Activated T-helper 1 cell treated with anti-CD3 and anti-CD28 coated beads, Interleukin-2, amount 50 U/mL, for 16 hours (primary cell): ENCODE data around the gene CCDC106.

Experiments used
- DNase-seq, 2 donors: peaks; one replicate each; pipeline ENCODE4 v3.0.0-alpha.2; 2020; ENCODE audit warnings: low read depth in 1 of 2, low spot score in 1 of 2

The CCDC106 gene

DNA sequence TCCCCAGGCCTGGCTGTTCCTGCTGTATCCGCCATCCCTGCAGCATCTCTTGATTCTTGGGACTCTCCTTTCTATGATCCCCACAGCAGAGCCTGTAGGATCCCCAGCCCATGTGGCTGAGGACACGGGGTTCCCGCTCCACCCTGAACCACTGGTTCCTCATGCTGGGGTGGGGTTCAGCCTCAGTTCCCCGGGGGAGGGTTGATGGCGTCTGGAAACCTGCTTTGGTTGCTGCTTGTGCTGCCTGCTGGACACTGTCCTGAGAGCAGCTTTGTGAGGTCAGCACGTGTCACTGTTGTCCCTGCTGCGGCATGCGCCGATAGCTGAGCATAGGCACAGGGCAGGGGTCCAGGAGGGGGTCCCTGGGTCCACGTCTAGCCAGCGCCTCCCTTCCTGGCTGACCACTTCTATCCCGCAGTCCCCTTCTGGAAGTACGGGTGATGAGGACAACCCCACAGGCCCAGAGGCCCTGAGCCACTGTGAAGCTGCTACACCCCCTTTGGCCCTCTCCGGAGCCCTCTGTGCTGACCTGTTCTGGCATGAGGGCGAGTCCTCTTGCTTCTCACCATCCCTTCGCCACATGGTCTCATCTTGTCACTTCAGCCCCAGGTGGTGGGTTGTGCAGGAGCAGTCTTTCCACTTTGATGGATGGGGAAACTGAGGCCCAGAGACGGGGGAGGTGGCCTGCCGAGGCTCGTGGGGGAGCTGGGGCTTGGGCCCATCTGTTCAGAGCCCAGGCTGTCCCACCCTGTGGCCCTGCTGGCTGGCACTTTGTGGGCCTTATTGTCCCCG, 32.5 kb downstream of the CCDC106 start:
- no peak for DNase-seq

DNA sequence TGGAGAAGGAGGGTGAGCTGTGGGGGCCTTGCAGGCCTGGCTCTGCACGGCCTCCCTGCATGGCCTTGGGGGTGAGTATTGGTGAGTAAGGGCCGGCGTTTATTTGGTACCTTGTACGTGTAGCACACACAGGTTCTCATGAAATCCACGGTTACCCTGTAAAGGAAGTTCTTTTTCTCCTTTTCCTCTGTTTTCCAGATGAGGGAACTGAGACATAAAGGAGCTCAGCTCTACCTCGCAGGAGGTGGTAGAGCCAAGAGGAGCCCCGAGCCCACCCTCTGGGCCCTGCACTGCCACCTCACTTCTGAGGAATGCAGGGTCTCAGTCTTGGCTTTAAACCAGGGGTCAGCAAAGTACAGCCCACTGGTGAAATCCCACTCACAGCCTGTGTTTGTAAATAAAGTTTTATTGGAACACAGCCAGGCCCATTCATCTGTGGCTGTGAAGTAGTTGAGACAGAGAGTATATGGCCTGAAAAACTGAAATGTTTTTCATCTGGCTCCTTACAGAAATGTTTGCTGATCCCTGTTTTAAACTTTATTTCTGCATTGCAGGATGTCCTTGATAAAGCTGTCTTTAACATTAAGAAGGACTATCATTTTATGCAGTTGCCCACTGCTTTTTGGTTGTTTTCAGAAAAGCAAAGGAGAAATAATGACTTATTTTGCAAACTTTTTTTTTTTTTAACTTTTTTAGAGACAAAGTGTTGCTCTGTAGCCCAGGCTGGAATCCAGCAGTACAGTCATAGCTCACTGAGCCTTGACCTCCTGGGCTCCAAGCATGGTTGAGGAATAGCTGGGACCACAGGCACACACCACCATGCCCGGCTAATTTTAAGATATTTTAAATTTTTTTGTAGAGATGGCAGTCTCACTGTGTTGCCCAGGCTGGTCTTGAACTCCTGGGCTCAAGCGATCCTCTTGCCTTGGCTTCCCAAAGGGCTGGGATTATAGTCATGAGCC, 33.4 kb downstream of the CCDC106 start:
- DNase-seq: no peak

DNA sequence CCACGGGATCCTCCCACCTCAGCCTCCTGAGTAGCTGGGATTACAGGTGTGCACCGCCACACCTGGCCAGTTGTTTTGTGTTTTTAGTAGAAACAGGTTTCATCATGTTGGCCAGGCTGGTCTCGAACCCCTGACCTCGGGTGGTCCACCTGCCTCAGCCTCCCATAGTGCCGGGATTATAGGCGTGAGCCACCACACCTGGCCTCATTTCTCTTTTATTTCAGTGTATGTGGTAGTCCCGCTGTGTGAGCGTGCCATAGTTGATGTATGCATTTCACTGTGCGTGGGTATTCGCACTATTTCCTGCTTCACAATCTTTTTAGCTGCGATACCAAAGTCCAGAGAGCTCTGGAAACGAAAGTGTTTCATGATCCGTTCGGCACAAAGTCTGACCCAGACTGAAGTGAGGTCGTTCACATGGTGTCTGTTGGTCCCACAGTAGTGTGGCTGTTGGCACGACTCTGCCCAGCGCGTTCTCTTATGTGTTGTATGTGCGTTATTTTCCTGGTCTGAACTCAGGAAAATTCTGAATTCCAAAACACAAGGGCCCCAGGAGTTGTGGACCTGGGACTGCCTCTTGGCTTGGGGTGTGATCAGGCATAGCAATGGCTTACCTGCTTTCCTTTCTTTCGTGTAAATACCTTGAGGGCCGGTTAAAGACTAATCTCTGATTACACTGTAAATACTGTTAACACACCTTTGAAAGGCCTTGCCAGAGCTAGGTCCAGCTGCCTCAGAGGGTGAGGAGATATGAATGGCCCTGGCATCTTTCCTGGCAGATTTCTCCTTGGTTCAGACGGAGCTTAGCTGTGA, 35.6 kb downstream of the CCDC106 start:
- DNase-seq: no peak

DNA sequence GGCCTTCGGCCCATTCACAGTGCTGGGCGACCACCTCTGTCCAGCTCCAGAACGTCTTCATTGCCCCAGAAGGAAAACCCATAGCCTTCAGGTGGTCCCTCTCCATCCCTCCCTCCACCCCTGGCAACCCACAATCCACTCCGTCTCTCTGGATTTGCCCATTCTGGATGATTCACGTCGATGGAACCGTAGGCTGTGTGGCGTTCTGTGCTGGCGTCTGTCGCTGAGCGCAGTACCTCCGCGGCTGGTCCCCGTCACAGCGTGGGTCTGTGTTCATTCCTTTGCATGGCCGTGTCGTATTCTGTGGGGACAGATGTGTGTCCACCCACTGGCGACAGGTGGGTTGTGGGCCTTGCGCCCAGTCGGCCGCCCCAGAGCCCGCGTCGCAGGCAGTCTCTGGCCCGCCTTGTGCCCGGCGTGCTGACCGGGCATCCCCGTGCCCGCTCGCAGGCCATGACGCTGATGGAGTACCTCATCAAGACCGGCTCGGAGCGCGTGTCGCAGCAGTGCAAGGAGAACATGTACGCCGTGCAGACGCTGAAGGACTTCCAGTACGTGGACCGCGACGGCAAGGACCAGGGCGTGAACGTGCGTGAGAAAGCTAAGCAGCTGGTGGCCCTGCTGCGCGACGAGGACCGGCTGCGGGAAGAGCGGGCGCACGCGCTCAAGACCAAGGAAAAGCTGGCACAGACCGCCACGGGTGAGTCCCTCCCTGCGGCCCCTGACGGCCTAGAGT, 37.1 kb downstream of the CCDC106 start:
- no peak for DNase-seq

DNA sequence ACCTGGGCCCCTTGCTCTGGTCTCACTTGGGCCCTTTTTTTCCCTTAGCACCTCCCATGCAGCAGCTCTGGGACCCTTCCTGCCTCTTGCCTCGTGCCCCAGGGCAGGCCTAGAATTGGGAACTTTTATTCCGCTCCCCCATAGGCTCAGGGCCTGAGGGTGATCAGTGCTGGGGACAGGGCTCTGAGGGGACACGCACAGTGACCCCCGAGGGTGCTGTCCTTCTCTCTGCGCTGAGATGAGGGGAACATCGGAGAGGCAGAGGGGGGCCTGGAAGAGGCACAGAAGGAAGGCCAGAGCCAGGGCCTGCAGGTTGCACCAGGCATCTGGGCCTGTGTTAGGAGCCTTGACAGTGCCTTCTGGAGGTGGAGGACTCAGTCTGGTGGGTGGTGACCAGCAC, 37.8 kb downstream of the CCDC106 start:
- DNase-seq: no peak

DNA sequence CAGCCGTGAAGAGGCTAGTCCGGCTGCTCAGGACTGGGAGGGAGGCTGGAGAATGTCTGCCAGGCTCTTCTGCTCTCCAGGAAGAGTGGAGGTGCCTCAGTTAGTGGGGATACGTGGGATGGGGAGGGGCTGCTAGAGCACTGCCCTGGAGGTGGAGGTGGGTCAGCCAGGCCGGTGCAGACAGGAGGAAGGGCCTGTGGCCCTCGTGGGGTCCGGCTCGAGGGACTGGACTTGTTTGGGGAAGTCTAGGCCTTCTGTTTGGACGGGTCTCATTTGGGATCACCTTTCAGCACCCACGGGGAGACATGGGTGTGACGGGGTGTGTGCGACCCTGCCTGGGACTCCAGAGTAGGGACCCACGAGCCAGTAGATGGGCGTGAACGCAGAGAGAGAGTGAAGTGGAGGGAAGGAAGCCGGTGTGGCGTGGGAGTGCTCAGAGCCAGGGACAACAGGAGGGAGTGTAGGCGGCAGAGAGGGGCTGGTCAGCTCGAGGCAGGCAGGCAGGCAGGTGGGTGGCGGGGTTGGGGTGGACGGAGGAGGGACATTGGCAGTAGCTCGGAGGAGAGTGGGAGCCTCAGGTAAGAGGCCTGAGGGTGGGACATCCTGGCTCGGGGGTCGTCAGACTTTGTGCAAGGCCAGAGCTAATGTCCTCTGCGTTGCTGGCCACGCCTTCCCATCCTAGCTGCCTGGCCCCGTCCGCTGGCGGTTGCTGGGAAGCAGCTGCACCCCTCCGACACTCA, 38.5 kb downstream of the CCDC106 start:
- DNase-seq: no peak

DNA sequence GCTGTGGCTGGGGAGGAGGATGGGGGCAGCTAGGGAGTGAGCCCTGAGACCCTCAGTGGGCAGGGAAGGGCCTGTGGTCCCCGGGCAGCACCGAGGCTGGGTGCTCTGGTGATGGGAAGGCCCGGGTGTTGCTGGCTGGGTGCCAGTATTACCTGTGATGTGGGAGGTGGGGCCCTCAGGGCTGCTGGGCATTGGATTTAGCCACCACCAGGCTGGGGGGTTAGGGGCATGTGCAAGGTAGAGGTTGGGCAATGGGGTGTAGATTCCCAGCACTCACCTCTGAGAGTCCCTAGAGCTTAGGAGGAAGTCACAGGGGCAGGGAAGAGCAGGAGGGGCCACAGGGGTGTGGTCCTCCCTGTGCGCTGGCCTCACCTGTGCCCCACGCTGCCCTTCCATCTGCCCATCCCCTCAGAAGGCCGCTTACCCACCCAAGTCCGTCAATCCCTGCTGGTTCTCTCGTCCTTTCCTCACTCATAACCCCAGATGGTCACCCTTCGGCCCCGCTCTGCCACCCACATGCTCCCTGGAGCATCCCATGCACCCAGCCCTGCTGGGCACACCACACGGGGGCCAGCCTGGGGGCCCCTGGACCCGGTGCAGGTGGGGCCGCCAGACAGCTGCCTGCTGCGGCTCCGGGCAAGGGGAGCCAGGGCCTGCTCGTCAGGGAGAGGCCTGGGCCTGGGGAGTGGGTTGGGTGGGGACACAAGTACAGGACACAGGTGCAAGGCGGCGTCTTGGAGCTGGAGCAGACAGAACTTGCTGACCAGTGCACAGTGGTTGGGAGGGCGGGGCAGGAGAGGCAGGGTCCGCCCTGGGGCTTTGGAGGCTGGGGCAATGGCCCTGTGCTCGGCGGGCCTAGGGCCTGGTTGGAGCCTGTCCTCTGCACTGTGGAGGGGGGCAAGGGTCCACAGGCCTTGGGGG, 39.5 kb downstream of the CCDC106 start:
- DNase-seq: no peak

DNA sequence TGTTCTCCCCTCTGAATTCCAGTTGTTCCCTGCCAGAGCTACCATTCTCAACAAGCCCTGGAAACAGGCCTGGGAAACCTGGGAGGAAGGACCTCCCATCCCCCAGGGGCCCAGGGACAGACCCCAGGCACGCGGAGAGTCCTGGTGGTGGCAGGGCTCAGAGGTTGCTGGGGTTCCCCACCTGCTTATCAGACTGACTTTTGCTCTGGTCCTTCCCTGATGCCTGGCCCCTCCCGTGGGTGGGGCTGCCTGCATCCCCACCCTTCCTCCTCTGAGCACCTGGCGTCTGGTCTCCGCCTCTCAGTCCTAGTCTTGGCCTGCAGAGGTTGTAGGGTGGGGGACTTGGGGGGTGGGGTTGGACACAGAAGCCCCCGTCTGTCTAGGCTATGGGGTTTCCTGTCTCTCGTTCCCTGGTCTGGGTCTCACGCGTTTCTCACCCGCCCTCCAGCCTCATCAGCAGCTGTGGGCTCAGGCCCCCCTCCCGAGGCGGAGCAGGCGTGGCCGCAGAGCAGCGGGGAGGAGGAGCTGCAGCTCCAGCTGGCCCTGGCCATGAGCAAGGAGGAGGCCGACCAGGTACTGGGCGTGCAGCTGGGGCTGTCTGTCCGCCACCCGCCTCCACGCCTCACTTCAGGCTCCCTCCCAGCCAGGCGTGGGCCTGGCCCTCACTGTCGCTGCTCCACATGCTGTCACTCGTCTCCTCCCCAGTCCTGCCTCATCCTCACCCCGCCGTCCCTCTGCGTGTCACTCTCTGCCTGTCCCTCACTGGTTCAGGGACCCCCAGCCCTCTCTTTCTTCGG, 40.6 kb downstream of the CCDC106 start:
- DNase-seq: no peak

DNA sequence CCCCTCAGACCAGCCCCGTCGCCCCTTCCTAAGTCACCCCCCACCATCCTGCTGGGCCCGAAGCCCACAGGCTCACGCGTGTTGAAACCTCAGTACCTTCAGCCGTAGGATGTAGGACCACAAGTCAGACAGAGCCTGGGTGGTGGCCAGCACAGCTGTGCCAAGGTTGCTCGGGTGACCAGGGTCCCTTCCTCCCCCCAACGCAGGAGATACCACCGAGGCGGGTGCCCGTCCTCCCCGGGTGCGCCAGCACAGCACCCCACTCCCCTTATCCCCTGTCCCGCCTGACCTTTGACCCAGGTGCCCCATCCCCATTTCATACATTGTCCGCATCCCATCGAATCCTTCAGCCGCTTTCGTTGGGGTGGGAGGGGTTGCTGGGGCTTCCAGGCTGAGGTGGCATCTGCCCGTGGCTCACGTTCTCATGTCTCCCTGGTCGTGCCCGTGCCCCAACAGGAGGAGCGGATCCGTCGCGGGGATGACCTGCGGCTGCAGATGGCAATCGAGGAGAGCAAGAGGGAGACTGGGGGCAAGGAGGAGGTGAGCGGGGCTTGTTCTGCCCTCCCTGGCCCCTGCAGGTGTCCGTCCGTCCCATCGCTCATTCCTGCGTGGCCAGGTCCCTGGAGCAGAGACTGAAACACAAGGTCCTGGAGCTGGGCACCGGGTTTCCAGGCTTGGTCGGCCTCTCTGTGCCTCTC, 41.5 kb downstream of the CCDC106 start:
- DNase-seq: no peak

DNA sequence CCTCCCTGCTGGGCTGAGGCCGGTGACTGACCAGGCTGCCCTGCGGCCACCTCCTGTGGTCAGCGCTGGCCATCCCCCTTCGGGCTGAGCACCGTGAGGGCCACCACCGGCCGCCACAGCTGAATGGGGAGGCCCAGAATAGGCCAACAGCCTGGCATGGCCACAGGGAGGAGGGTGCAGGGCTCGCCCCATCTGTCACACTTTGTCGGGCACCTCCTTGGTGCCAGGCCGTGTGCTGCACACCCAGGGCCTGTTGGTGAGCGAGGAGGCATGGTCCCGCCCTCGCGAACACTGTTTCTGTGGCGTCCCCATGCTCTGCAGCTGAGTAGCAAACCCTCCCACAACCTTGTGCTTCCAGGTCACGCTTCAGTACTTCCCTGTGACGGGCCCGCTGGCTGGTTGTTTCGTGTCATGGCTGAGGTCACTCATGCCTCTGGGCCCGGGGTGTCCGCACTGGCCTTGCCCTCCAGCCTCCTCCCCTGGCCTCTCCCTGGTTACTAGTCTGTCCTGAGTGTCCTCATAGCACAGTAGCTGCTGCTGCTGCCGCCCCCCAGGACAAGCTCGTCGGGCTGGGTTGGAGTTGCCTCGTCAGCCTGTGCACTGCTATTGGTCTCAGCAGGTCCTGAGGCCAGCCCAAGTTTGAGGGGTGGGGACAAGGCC, 42.2 kb downstream of the CCDC106 start:
- DNase-seq: no peak

DNA sequence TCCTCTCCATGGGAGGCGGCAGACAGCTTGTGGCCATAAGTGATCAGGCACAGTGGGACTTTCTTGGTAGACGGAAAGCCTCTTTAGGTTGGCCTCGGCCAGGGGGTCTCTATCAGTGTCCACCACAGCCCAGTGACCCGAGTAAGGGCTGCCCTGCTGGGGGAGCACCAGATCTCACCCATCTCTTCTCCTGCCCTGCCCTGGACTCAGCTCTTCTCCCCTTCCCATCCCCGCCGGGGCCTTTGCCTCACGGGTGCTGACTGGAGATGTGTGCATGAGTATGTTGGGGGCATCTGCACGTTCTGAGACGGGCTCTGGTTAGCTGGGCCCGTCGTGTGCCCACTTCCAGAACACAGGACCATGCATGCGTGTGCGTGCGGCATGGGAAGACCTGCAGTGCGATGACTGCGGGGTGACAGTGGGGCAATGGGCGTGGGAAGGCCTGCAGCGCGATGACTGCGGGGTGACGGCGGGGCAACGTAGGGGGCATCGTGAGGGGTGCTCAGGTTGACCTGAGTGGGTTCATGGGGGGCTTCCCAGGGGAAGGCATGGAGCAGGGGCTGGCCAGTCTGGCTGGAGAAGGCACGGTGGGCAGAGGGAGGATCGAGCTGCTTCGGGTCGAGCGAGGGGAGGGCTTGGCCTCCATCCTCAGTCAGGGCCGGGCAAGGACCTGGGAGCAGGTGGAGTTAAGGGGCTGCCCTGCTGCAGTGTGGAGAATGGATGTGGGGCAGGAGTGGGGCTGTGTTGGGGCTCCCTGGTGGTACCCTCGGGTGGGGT, 42.9 kb downstream of the CCDC106 start:
- no peak for DNase-seq

DNA sequence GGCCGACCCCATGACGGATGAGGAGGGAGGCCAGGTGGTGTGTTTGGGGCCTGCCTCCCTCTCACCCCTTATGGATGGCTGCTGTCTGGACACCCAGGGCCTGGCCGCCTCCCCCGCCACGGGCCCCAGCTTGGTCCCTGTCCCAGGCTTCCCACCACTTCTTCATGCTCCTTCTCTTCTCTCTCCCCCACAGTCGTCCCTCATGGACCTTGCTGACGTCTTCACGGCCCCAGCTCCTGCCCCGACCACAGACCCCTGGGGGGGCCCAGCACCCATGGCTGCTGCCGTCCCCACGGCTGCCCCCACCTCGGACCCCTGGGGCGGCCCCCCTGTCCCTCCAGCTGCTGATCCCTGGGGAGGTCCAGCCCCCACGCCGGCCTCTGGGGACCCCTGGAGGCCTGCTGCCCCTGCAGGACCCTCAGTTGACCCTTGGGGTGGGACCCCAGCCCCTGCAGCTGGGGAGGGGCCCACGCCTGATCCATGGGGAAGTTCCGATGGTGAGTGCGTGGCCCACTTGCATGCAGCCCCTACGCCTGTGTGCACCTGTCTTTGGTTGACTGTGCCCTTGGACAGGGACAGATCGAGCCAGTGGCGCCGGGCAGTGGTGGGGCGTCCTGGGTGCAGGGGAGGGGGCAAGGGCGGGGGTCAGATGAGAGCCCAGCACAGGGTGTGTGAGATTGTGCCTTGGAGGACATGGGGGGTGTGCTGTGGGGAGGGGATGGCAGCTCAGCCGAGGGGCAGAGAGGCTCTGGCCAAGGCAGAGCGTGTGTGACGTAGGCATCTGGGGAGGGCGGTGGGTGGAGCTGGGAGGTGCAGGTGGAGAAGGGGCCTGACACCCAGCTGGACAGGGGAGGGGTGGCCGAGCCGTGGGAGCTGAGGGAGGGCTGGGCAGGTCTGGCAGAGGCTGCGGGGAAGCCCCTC, 43.8 kb downstream of the CCDC106 start:
- no peak for DNase-seq

DNA sequence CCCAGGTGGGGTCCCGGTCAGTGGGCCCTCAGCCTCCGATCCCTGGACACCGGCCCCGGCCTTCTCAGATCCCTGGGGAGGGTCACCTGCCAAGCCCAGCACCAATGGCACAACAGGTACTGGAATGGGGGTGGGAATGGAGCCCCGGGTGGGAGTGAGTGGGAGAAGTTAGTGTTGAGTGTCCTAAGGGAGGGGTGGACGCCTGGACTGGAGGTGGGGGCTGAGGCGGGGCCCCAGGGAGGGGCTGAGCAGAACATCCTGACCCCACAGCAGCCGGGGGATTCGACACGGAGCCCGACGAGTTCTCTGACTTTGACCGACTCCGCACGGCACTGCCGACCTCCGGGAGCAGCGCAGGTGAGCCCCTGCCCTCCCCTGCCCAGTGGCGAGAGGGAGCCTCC, 44.7 kb downstream of the CCDC106 start:
- DNase-seq: no peak

DNA sequence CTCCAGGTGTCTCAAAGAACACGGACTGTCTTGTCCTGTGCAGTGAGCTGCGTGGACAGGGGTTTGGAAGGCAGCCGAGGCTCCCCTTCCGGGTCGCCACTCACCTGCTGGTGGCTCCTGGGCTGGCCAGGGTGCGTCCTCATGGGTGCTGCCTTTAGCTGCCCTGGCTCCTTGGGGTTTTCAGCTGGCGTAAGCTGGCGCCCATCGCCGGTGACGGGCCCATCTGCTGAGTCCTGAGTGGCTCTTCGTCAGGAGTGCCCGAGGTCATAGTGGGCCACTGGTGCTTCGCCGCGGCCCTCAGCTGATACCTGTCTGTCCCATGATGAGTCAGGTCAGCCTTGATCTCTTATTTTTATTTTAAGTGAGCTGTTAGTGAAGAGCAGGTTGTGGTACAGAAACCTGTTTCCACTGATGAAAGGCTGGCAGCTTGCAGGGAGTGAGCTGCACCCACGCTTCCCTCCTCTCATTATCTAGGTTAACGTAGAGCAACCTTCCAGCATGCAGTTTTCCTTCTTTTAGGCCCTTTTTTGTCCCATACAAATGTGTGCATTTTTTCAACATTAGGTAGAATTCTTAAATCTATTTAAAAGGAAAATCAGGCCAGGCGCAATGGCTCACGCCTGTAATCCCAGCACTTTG, 45.4 kb downstream of the CCDC106 start:
- DNase-seq: no peak

DNA sequence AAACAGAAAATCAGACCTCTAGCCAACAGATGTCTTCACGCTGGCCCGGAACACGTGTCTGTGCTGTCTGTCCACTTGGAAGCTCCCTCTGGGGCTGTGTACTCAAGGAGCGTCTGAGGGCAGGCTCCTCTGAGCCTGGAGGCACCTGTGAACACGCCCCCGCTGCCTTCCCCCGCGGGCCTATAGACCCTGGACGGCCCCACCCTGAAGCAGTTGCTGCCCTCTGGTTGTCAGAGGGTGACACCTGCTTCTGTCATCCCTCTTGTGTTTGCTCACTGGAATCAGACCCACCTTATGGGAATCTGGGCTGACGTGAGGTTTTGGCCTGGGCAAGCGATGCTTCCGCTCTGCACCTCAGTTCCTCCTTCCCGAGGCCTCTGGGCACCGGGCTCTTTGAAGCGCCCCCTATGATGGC, 46.2 kb downstream of the CCDC106 start:
- DNase-seq: no peak
